GM18499 (cell line): ENCODE data around the gene ETS1.

ENCODE experiments used
- ATAC-seq: cut with Tn5 transposase; IDR thresholded peaks from one replicate; pipeline ENCODE4 v1.9.1; 2021; ENCODE audit warnings: moderate number of reproducible peaks; ENCODE audit not compliant: insufficient read depth, unreplicated experiment

ETS1 gene

GRCh38 chr11:128548649-128549255 is 38.6 kb downstream of the ETS1 start:
- no peak for ATAC-seq

GRCh38 chr11:128547946-128548648 is 39.3 kb downstream of the ETS1 start:
- ATAC-seq: no peak

GRCh38 chr11:128546916-128547315 is 40.4 kb downstream of the ETS1 start:
- ATAC-seq: no peak

- ATAC-seq: no peak
Observed at GRCh38 chr11:128544471-128545051, 42.8 kb downstream of the ETS1 start.

- no peak for ATAC-seq
Observed at GRCh38 chr11:128540469-128540868, 46.9 kb downstream of the ETS1 start.

- no peak for ATAC-seq
Observed at GRCh38 chr11:128536506-128536905, 50.9 kb downstream of the ETS1 start.

- ATAC-seq: no peak
Observed at GRCh38 chr11:128535468-128536457, 51.6 kb downstream of the ETS1 start.

- ATAC-seq: no peak
Observed at GRCh38 chr11:128533472-128533871, 53.9 kb downstream of the ETS1 start.

GRCh38 chr11:128532572-128533091 is 54.7 kb downstream of the ETS1 start:
- ATAC-seq: no peak

- ATAC-seq: no peak
Observed at GRCh38 chr11:128532016-128532571, 55.3 kb downstream of the ETS1 start.

GRCh38 chr11:128531588-128531987 is 55.8 kb downstream of the ETS1 start:
- ATAC-seq: no peak

GRCh38 chr11:128530118-128531074 is 57.0 kb downstream of the ETS1 start:
- no peak for ATAC-seq

GRCh38 chr11:128528294-128528693 is 59.1 kb downstream of the ETS1 start:
- no peak for ATAC-seq

GRCh38 chr11:128527046-128527445 is 60.3 kb downstream of the ETS1 start:
- no peak for ATAC-seq

GRCh38 chr11:128525411-128526243 is 61.7 kb downstream of the ETS1 start:
- no peak for ATAC-seq

GRCh38 chr11:128524172-128524571 is 63.2 kb downstream of the ETS1 start:
- ATAC-seq: no peak

GRCh38 chr11:128523641-128524040 is 63.7 kb downstream of the ETS1 start:
- ATAC-seq: no peak

GRCh38 chr11:128522943-128523518 is 64.3 kb downstream of the ETS1 start:
- no peak for ATAC-seq
